Skeletal muscle cell (primary cell): ENCODE measurements around the gene IL17RD.

Experiments used
- DNase-seq: peaks from one replicate; pipeline ENCODE4 v3.0.0-alpha.2; 2010; ENCODE audit warnings: low read depth
- H3K4me3 ChIP-seq: 2 replicates; pipeline ENCODE4 v1.5.1; 2011; ENCODE audit warnings: low read depth, mild to moderate bottlenecking, control low read depth, low read length, moderate library complexity

IL17RD gene

DNA sequence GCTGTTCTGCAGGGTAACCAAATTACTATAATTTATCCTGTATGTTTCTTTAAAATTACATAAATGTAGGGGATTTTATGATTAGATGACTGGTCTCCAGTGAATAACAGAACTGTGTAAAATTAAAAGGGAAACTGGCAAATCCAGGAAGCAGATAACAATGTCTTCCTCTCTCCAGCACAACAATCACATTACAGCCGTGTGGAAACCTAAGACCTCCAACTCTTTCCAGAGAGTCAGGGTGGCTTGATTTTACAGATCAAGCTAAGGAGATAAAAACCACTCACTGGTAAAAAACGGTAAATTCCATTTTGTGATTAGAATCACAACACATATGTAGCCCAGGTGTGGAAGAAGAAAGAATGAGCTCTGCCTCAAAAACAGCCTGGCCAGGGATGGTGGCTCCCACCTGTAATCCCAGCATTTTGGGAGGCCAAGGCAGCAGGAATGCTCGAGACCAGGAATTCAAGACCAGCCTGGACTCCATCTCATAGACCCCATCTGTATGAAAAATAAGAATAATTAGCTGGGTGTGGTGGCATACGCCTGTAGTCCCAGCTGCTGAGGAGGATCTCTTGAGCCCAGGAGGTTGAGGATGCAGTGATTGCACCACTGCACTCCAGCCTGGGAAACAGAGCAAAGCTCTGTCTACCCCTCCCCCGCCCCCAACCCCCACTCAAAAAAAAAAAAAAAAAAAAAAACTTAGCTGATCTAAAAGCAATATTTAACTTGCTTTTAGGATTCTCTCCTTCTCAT, 29.0 kb downstream of the IL17RD start:
- no peak overlapping the region for H3K4me3 ChIP-seq
- DNase-seq = no peak

DNA sequence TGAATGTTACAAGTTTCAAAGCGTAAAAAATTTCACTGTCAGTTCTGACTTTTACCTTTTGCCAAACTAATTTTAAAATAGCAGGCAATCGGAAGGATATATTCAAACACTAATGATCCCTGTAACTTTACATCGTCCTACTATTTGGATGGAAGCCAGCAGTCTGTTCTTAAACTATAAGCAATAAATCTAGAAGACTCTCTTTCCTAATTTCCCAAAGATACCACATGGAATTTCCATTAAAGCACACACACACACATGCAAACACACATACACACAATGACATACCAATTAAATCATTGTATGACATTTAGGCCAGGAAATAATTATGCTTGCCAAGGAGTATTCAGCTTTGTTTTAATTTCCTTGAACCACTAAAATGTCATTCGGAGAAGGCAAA, 32.0 kb downstream of the IL17RD start:
- no peak for DNase-seq
- no peak overlapping the region for H3K4me3 ChIP-seq

DNA sequence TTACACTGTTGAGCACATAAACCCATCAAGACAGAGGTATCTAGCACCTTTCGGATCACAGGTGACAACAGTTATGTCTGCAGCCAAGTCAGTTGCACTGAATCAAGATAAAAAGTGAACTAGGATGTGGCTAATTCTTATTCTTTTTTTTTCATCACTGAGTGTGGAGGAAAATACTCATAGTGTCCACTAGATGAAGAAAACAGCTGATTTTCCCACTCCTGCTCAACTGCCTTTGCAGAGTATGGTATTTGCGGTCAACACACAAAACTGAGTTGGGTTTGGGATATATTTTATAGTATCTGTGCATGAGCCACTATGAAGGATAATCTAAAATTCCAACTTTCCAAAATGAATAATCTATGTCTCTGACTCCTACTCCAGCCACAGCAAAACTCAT, 32.5 kb downstream of the IL17RD start:
- DNase-seq = no peak

DNA sequence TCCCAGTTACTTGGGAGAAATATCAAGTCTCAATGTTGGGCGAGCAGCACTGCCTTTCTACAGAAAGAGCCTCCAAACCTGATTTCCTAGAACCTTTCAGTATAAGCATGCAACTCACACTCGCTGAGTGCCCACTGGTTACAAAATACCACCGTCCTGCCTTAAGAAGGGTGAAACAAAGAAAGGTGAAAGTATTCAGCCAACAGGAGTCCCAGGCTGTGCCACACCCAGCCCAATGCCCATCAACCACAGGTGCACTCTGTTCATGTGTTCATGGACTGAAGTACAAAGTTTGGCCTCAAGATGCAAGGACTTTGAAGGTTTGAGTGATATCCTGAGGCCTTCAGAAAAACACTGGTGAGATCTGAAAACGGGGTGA, 34.0 kb downstream of the IL17RD start:
- no peak overlapping the region for H3K4me3 ChIP-seq
- no peak for DNase-seq

More for the DNA sequence above, 32.5 kb downstream of the IL17RD start:
- no peak overlapping the region for H3K4me3 ChIP-seq

- no peak for DNase-seq
- H3K4me3 ChIP-seq = no peak overlapping the region
These were observed 34.5 kb downstream of the IL17RD start for GRCh38 chr3:57130571-57131209.

GRCh38 chr3:57128826-57129667, 36.1 kb downstream of the IL17RD start:
- no peak overlapping the region for H3K4me3 ChIP-seq
- no peak for DNase-seq

GRCh38 chr3:57127891-57128518, 37.1 kb downstream of the IL17RD start:
- DNase-seq = no peak

DNA sequence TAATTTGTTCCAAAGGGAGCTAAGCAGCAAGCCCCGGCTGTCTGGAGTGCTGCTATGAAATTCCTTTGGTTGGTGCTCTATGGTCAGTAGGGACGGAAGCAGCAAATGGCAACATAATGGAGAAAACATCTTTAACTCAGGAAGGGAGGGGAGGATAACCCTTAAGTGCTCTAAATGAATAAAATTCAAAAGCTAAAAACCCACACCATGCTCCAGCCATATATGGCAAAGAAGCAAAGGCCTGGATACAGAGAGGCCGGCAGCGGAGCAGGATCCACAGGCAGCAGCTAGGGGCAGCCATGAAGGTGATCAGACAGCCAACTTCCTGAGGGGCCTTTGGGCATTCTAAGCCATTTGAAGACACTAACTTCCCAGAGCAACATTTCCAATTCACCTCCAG, 38.9 kb downstream of the IL17RD start:
- no peak for DNase-seq
- H3K4me3 ChIP-seq = no peak overlapping the region

More at GRCh38 chr3:57127891-57128518, 37.1 kb downstream of the IL17RD start:
- H3K4me3 ChIP-seq = peak overlapping the region; percentile 11

DNA sequence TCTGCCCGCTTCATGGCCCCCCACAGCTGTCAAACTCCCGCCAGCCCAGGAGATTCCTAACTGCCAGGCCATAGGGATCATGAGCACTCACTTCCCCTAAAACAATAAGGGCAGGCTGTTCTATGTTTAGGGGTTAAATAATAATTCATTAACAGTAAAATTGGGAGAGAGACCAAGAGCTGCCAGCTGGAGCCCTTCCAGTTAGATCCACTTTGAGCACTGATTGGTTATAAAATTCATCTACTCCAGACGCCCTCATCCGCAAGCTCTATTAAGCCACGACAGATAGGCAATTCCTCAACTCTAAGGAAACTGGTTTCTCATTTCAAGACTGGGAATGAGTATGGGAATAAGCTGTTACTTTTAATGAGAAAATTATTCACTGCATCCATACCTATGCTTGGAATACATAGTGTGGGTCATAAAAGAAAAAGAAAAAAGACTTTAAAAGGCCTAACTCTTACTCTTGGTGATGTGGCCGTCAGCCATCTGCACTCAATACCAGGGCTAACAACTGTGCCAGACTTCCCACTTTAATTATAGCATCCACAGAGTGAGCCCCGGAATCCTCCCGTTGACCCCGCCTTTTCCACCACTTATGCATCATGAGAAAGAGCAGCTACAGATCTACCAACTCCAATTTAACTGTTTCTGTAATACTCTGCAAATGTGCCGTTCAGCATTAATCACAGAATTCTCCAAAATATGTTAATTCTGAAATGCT, 44.5 kb downstream of the IL17RD start:
- no peak overlapping the region for H3K4me3 ChIP-seq
- no peak for DNase-seq

DNA sequence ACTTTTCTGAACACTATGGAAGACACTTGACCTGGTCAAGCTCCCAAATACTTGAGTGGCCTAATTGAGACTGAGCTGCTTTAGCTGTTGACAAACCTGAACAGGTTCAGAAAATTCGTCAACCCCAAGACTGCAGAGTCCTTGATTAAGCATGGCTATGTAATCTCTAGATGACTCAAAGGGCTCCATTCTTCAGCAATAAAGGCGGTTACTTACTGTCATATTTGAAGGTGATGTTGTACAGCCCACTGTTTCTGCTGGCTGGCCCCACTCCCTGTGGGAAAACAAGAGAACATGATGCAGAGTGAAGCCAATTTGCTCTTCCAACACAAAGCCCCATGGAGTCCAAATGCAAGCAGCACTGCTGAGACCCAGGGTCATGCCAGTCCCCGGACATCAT, 45.1 kb downstream of the IL17RD start:
- no peak overlapping the region for H3K4me3 ChIP-seq
- no peak for DNase-seq

GRCh38 chr3:57118254-57118653, 46.9 kb downstream of the IL17RD start:
- no peak for DNase-seq
- no peak overlapping the region for H3K4me3 ChIP-seq

- no peak overlapping the region for H3K4me3 ChIP-seq
- DNase-seq = no peak
These were observed 48.7 kb downstream of the IL17RD start for GRCh38 chr3:57116501-57116900.

- DNase-seq = no peak
- no peak overlapping the region for H3K4me3 ChIP-seq
These were observed 52.9 kb downstream of the IL17RD start for GRCh38 chr3:57112206-57112605.

GRCh38 chr3:57110798-57111197, 54.4 kb downstream of the IL17RD start:
- no peak for DNase-seq
- H3K4me3 ChIP-seq = no peak overlapping the region

- no peak for DNase-seq
- no peak overlapping the region for H3K4me3 ChIP-seq
These were observed 54.9 kb downstream of the IL17RD start for GRCh38 chr3:57110214-57110613.

DNA sequence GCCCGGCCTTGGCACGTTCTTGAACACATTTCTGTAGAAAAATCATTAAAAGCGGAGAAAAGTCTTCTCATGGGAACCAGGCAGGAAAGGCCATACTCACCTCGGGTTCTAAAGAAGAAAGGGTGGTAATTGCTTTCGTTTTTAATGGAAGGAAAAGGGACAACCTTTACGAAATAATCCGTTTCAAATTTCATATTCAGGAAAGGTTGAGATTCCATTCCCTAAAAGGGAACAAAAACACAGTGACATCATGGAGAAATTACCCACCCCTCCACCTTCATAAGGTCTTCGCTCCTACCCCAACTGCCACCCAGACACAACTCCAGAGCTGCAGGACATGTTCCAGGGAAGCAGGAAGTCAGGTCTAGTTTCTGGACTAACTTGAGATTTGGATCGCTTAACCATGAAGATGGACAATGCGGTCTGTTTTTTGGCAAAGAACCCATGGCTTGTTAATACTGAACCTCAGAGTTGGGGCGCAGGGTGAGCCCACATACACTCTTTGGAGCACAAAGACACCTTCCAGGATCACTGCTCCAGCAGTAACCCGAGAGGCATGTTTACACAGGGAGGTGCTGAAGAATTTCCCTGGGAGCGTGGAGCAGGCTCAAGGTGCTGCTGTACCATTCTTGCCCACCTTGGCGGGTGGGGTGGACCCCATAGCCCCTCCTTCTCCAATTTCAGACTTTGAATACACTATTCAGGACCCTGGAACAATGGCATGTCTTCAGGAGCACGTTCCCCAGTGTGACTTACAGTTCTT, 55.5 kb downstream of the IL17RD start:
- no peak overlapping the region for H3K4me3 ChIP-seq
- no peak for DNase-seq

GRCh38 chr3:57108684-57109083, 56.5 kb downstream of the IL17RD start:
- DNase-seq = no peak
- H3K4me3 ChIP-seq = no peak overlapping the region

- no peak for DNase-seq
- no peak overlapping the region for H3K4me3 ChIP-seq
These were observed 59.6 kb downstream of the IL17RD start for GRCh38 chr3:57105585-57105984.
